Hematopoietic multipotent progenitor cell treated with erythropoietin and hydrocortisone succinate and interleukin-3 and kit ligand, for 15 days (in vitro differentiated cells): ENCODE measurements around the gene SND1.
"Not testable (repeated sequence)": the region's sequence is repeated elsewhere in the genome, so short reads cannot be mapped to it uniquely, and the experiment has no call there.

Experiments used
- DNase-seq: peaks from one replicate; pipeline ENCODE4 v3.0.0-alpha.2; 2015; ENCODE audit warnings: low spot score

The SND1 gene

GRCh38 chr7:127889677-127890076, 237.7 kb downstream of the SND1 start:
- no peak for DNase-seq

GRCh38 chr7:127890726-127891125, 238.7 kb downstream of the SND1 start:
- DNase-seq: no peak

DNA sequence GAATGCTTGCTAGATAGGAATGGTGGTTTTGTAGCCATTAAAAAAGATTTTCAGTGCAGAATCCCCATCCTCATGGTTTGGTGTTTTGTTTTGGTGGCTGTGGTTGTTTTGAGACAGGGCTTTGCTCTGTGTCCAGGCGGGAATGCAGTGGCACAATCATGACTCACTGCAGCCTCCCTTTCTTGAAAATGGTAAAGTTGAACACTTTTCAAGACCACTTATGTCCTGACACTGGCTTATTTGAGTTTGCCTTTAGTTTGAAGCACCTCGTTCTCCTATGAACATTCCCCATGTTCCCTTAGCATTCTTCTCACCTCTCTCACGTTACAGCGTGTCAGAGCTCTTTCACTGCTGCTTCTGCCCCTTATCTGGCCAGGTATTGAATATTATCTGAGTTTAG, 239.2 kb downstream of the SND1 start:
- DNase-seq: no peak

GRCh38 chr7:127891854-127892438, 240.0 kb downstream of the SND1 start:
- no peak for DNase-seq

GRCh38 chr7:127892488-127893314, 240.7 kb downstream of the SND1 start:
- peak; percentile 21 for DNase-seq

DNA sequence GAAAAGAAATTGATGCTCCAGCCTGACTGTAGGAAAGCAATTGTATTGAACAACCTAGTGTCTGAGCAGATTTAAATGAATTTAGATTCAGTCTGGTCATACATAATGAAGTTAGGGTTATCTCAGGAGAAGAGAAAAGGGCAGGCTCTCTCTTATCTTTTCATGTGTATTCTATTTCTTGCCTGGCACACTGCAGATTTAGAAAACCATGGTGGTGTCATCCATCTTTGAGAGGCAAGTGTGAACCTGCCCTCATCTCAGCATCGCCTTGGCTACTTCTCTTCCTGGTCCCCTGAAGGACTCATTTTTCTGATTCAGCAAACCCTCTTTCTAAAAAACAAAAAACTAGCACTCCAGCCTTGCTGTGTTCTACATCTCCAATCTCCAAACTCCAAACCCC, 241.6 kb downstream of the SND1 start:
- DNase-seq: no peak

DNA sequence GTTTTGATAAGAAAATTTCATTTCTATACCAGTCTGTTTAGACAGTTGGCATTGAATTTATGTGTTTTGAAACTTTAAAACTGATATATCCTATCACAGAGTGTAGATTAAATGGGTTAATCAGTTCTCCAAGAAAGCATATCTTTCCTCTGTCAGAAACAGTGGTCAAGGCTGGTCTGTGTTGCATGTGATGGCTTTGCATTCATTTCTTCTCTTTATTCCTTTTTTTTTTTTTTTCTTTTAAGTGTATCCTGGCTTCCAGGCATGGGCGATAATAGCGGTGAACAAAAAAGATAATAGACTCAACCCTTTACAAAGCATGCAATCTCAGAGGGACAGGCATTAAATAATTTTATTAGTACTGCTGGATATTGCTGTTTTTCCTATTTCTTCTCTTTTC, 242.6 kb downstream of the SND1 start:
- DNase-seq: no peak

DNA sequence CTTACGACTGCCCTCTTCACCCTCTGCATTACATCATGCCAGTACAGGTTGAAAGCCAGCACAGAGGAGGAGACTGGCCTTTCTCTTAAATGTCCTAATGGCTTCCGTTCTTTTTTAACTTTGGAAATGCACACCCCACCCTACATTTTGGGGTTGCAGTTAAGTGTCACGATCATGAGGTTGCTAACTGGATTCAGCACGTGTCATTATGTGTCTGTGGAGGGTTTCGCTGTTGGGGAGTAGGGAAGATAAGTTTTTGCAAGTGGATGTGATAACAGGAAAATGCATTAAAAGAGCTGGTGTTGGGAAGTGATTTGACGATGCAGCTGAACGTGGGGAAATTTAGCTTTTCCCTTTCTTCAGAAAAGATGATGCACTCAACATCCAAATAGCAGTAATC, 243.4 kb downstream of the SND1 start:
- no peak for DNase-seq

GRCh38 chr7:127895814-127896280, 243.9 kb downstream of the SND1 start:
- peak; percentile 23 for DNase-seq

GRCh38 chr7:127896659-127897058, 244.7 kb downstream of the SND1 start:
- no peak for DNase-seq

DNA sequence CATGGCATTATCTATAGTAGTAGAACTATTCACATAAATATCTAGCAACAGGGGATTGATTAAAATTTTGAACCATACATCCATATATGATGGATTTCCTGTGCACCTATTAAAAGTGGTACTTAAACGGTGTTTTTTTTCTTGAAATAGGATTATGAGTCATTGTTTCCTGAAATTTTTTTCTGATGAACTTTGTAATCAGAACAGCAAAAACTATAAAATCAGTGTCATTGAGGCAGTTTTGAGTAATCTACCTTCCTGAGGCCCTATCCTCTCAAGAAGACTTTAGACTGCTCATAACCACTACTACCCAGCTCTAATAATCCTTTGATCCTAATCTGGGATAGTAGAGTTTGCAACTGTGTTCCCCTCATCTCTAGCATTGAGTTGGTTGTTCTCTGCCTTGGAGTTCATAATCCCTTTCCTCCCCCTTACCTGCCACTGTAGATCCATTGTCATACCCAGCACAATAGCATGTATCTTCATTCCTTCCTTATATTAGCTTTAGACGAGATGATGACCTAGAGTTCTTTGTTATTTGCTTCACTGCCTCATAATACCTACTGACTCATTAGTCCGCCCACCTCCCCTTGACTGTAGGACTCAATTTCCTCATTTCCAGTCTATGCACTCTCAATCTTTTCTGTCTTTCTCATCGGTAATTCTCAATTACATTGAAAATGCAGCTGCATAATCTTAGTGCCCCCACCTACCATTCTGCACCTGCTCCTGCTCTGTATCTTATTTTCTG, 245.9 kb downstream of the SND1 start:
- no peak for DNase-seq

DNA sequence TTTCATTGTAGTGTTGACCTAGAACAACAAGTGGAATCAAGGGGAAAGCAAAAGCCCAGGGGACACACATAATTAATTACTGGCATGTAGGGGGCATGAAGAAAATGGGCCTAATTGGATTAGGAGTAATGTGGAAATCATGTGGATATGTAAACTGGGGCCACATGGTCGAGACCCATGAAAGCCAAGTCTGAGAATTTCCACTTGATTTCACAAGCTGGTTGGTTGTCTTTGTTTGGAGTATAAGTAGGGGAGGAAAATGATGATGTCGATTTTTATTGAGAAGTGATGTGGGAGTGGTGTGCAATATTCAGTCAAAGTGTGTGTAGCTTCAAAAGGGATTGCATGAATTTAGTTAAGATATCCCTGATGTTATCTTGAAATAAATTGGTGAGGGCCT, 247.4 kb downstream of the SND1 start:
- no peak for DNase-seq

- DNase-seq: no peak
Observed at GRCh38 chr7:127900141-127900540, 248.1 kb downstream of the SND1 start.

DNA sequence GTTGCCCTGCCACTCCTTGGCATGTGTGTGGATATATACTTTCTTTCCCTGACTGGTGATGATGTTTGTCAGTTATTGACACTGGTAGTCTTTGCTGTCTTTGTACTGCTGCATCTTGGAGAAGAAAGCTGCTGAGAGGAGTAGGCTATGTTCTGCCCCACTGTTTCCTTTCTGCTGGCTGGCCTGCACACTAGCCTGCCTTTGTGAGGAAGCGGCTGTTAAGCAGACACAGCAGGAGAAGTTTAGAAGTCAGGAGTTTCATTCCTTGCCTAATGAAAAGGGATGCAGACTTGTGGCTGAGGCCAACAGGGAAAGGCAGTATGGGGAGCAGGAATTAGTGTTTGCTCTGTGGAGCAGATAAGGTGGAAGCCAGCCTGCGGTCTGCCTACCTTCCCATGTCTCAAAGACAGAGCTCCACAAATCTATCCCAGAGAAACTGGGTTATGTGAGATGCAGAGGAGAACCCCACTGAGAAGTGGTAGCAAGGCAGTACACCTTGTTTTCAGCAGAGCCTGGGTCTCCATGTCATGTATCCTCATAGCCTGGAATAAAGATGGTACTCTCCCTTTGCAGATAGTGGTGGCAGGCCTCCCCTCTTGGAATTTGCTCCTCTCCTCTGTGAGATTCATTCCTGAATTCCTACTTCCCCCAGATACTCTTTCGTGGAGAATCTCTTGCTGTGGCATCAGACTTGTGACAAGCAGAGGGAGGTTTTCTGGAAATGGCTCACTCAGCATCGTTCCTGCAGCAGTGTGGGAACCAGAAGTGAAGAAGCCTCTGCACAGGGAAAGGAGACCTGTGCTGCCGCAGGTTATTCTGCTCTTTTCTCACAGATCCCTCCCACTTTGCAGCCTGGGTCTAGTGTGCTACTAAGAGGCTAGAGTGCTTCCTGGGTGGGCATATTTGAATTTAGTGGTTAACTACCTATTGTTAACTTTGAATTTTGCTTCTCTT, 249.0 kb downstream of the SND1 start:
- no peak for DNase-seq

DNA sequence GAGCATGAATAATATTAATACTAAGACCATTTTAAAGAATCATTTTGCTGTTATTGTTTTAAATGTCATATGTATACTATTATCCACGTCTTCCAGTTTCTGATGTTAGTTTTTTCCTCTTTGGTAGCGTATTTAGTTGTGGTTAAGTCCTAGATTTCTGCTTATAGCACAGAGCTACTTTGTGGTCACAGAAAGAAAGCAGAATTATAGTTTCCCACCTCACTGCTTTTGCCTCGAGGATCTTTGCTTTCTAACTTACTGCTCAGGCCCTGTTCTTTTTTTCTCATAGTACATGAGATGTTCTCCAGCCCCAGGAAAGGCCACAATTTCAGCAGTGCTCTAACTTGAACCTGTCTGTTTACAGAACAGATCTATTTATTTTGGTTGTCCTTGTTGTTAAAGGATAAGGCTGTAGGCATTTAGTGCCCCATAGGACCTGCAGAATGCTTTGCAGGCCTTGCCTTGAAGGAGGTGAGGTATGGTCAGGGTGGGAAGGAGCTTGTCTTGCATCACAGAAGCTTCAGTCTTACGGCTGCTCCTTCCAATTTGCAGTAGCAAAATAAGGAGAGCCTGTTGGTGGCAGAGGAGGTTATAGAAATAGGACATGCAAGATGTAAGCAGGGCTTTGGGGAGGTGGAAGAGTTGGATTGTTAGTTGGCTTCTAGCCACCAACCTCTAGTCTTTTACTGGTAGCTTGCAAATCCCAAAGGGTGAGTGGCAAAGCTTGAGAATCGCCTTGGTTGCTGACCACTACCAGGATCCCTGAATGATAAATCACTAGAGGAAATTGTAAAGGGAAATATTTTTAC, 250.1 kb downstream of the SND1 start:
- DNase-seq: no peak

GRCh38 chr7:127902753-127903152, 250.8 kb downstream of the SND1 start:
- DNase-seq: not testable (repeated sequence)

GRCh38 chr7:127903892-127904669, 252.1 kb downstream of the SND1 start:
- DNase-seq: no peak

- DNase-seq: no peak
Observed at GRCh38 chr7:127904670-127904985, 252.6 kb downstream of the SND1 start.

DNA sequence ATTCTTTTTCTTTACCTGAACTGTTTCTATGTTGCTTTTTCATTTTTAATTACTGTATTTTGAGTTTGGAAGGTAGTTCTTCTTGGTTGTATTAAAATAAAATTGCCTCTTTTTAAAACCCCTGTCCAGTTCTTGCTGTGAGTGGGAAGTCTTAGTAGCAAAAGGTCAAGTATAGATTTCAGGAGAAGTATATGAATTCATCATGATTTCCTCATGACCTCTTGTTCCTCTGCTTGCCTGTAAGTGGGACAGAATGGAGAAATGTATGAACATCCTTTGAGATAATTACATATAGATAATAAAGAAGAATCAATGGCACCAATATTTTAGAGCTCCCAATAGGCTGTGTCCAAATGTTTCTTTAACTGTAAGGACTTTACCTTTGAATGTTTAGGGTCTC, 253.0 kb downstream of the SND1 start:
- no peak for DNase-seq
